Ovary (tissue), 9 donors: ENCODE results near the gene NPHP1. TPM values are rescaled to one million over a fixed set of nuclear protein-coding genes. Genes with fewer than 3 reads are reported as not detected.
"Not testable (repeated sequence)": the region's sequence is repeated elsewhere in the genome, so short reads cannot be mapped to it uniquely, and the experiment has no call there.

Experiments
- DNase-seq, 5 donors: peaks; one replicate each; pipeline ENCODE4 v3.0.0-alpha.2; 2019 to 2020
- H3K27ac ChIP-seq, 2 donors: fragments of 200-600 bp; one replicate each; pipeline versions ENCODE4 v1.5.1 to v1.8.0; 2019 to 2022
- H3K27me3 ChIP-seq: fragments of 200-600 bp; one replicate; pipeline ENCODE4 v1.8.0; 2022
- H3K36me3 ChIP-seq: fragments of 200-600 bp; sonication (generic); one replicate; pipeline ENCODE4 v1.5.1; 2019
- H3K4me1 ChIP-seq: one replicate; pipeline ENCODE4 v1.8.1; 2013; ENCODE audit warnings: mild to moderate bottlenecking, moderate library complexity; ENCODE audit not compliant: insufficient read depth
- H3K4me3 ChIP-seq: fragments of 200-600 bp; sonication (generic); one replicate; pipeline ENCODE4 v1.5.1; 2017
- H3K9me3 ChIP-seq, 2 donors: fragments of 200-600 bp in 1 of 2; sonication (generic) in 1 of 2; one replicate each; pipeline versions ENCODE4 v1.5.1 to v1.8.1; 2013 to 2019; ENCODE audit warnings: mild to moderate bottlenecking in 1 of 2, moderate library complexity in 1 of 2
- EP300 ChIP-seq: sonication (generic); formaldehyde crosslinking; IDR thresholded peaks from one replicate; pipeline ENCODE4 v1.6.1; 2017; ENCODE audit warnings: antibody characterized with exemption
- POLR2A ChIP-seq: fragments of 450-650 bp; IDR thresholded peaks from one replicate; pipeline ENCODE4 v1.6.1; 2017; ENCODE audit warnings: antibody characterized with exemption, mild to moderate bottlenecking, moderate library complexity
- WGBS, 3 donors: extraction: QIAGEN DNeasy Blood & Tissue Kit in 1 of 3; methylation state at CpG; one replicate each; pipeline versions ENCODE4 v1.1.5 to v1.1.7; 2013 to 2017; 5-methylcytosine and 5-hydroxymethylcytosine counted together
- intact Hi-C, 4 donors: fragments of 100-400 bp; cut with DNase I; formaldehyde crosslinking; loops; one replicate each; pipeline versions ENCODE4 v1.11.0 to v1.15.1; 2022 to 2023
- polyA plus RNA-seq, 2 donors: library from polyadenylated mRNA; stranded (reverse); fragments of 200-250 nt in 1 of 2; fragments of 350-450 nt in 1 of 2; fragmentation: Illumina TruSeq in 1 of 2; extraction: RNeasy Lipid Tissue Mini Kit (QIAGEN cat#74804) in 1 of 2; gene quantifications; one replicate each; pipeline ENCODE4 v1.2.3, GENCODE V29; 2013 to 2014
- total RNA-seq, 7 donors: library from RNA; depleted of rRNA in 2 of 7; stranded (reverse); fragments of >200 nt in 2 of 7; fragmentation: NEBNext Ultra II Directional in 3 of 7; extraction: Animal tissue kit (Norgen Biotek cat#: 25700) in 3 of 7; gene quantifications; one replicate each; pipeline versions ENCODE4 v1.1.0 to v1.2.4, GENCODE V29; 2016 to 2023
- TF ChIP-seq, protein P1 (sequence below), 3 donors: fragments of 450-650 bp in 2 of 3; fragments of 200-600 bp in 1 of 3; IDR thresholded peaks; one replicate each; pipeline versions ENCODE4 v1.5.1 to v1.8.0; 2016 to 2022; ENCODE audit warnings: antibody characterized with exemption in 3 of 3, mild to moderate bottlenecking in 1 of 3
- donor health status: DM: no; HTN: no; CAD: no; lungs with moderate emphysema.
- donor health status: DM: no; HTN: no; CAD: no.
- donor health status: Bipolar disorder and iron deficiency.
- donor health status: DM: yes; HTN: yes; CAD: no.
- donor health status: DM: no; HTN: no; CAD: no.
- donor health status: DM: yes; HTN: yes; CAD: no.

Gene NPHP1
- total and polyA plus RNA-seq, 9 donors = 4.2 to 21.6 (median 6.1) TPM

DNA sequence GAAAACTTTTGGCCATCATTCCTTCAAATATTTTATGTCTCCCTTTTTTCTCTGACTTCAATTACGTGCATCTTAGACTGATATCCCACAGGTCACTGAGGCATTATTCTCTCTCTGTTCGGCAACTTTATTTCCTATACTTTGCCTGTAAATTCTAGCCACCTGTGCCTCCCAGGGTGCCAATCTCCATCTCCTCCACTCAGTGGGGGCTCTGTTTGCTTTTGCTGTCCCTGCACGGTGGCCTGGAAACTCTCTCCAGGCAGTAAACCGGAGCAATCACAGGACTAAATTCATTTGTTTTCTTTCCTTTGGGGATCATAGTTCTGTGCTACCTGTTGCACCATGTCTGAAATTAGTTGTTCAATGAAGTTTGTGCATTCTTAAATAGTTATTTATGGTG is 17.1 kb upstream of the NPHP1 start:
- WGBS, 3 donors = 57 to 69% (median 63%) methylated on average over 4 of the region's 4 CpGs
- no peak for TF ChIP-seq POLR2A
- TF ChIP-seq, protein P1, sequence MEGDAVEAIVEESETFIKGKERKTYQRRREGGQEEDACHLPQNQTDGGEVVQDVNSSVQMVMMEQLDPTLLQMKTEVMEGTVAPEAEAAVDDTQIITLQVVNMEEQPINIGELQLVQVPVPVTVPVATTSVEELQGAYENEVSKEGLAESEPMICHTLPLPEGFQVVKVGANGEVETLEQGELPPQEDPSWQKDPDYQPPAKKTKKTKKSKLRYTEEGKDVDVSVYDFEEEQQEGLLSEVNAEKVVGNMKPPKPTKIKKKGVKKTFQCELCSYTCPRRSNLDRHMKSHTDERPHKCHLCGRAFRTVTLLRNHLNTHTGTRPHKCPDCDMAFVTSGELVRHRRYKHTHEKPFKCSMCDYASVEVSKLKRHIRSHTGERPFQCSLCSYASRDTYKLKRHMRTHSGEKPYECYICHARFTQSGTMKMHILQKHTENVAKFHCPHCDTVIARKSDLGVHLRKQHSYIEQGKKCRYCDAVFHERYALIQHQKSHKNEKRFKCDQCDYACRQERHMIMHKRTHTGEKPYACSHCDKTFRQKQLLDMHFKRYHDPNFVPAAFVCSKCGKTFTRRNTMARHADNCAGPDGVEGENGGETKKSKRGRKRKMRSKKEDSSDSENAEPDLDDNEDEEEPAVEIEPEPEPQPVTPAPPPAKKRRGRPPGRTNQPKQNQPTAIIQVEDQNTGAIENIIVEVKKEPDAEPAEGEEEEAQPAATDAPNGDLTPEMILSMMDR (IDR thresholded peaks at IDR 0.05) = no peak
- TF ChIP-seq EP300 = no peak
- Histone ChIP-seq H3K9me3 (no peaks in the 10 kb centered on the region), H3K27me3 (no peaks in the 10 kb centered on the region), H3K36me3 (no peaks in the 10 kb centered on the region), H3K4me3 (no peak overlapping the region), H3K4me1 (no peaks in the 10 kb centered on the region), H3K27ac (no peak overlapping the region)
- intact Hi-C loops = no loop called here
- DNase-seq = no peak

DNA sequence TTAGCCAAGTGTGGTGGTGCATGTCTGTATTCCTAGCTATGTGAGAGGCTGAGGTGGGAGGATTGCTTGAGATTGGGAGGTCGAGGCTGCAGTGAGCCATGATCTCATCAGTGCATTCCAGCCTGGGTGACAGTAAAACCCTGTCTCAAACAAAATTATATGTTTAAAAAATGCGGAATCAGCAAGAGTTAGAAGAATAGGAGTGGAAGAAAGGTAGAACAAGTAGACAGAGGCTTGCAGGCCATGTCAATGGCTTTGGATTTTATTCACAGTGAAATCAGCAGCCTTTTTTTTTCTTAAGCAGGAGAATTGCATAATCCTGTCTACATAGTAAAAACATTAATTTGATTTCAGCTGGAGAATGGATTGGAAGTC is 15.4 kb upstream of the NPHP1 start:
- no peak for DNase-seq
- H3K36me3 ChIP-seq = no peaks in the 10 kb centered on the region
- no peaks in the 10 kb centered on the region for H3K27me3 ChIP-seq
- H3K4me1 ChIP-seq = no peaks in the 10 kb centered on the region
- H3K27ac ChIP-seq = no peak overlapping the region
- H3K4me3 ChIP-seq = no peak overlapping the region
- intact Hi-C loops = no loop called here
- no peaks in the 10 kb centered on the region for H3K9me3 ChIP-seq
- 68 to 74% (median 70%) methylated on average over 2 of the region's 2 CpGs for WGBS, 3 donors
- TF ChIP-seq, protein P1 (IDR thresholded peaks at IDR 0.05) = no peak
- no peak for TF ChIP-seq EP300
- no peak for TF ChIP-seq POLR2A

DNA sequence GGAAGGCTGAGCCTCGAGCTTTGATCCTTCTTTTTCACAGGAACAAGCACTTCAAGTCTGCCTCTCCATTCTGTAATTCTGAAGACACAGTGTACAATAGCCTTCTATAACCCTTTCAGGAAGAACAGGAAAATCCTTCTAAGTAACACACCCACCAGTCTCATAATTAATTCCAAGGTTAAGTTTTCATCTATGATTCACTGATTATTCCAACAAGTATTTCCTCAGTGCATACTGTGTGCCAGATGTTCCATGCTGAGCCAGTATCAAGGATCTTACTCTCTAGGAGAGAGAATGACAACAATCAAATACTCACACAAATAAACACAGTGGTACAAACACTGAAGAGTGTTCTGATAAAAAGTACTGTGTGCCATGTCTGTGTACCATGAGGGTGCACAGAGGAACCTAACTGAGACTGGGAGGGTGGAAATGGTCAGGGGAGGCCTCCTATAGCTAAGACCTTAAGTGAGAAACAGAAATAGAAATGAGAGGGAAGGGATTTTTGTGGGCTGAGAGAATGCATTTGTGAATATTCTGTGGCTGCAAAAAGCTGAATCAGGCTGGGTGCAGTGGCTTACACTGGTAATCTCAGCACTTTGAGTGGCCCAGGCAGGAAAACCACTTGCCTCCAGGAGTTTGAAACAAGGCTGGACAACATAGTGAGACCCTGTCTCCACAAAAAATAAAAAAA is 14.8 kb upstream of the NPHP1 start:
- no peak for DNase-seq
- Histone ChIP-seq H3K4me1 (no peaks in the 10 kb centered on the region), H3K27ac (no peak overlapping the region), H3K27me3 (no peaks in the 10 kb centered on the region), H3K4me3 (no peak overlapping the region), H3K9me3 (no peaks in the 10 kb centered on the region), H3K36me3 (no peaks in the 10 kb centered on the region)
- intact Hi-C loops = no loop called here
- TF ChIP-seq EP300 (no peak), POLR2A (no peak)
- TF ChIP-seq, protein P1 (IDR thresholded peaks at IDR 0.05) = no peak
- 19 to 32% (median 25%) methylated on average over 1 of the region's 1 CpG for WGBS, 3 donors

DNA sequence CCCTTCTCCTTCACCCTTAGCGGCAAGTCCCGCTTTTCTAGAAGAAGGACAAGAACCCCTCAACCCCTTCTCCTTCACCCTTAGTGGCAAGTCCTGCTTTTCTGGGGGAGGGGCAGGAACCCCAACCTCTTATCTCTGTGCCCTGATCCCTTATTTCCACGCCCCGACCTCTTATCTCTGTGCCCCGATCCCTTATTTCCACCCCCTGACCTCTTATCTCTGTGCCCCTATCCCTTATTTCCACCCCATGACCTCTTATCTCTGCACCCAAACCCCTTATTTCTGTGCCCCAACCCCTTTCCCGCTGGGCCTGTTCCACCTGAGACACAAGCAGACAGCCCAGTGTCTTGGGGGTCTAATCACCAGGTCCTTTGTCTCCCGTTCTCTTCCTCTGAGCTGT is 14.1 kb upstream of the NPHP1 start:
- H3K4me1 ChIP-seq, H3K4me3 ChIP-seq, H3K27me3 ChIP-seq, H3K27ac ChIP-seq, H3K36me3 ChIP-seq, H3K9me3 ChIP-seq, intact Hi-C loops, DNase-seq: not testable (repeated sequence)
- 74 to 84% (median 79%) methylated on average over 7 of the region's 7 CpGs for WGBS, 3 donors

DNA sequence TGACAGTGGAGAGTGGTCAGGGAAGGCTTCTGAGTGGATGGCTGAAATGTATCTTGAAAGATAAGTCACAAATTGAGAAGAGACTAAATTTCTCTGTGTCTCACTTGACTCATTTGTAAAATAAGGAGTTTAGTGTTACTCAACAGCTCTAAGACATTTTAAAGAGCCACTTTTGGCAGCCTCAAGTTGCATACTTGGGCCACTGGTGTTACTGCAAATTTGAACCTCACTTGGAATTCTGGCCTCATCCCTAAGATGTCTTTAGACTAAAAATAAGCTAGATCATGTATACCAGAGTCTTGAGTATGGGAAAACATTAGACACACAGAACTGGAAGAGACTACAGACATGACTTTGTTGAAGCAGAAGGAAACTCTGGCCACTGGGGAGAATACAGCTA is 12.0 kb upstream of the NPHP1 start:
- no peak overlapping the region for H3K27ac ChIP-seq
- intact Hi-C loops = no loop called here
- TF ChIP-seq, protein P1 (IDR thresholded peaks at IDR 0.05) = no peak
- TF ChIP-seq POLR2A = no peak
- no peak for TF ChIP-seq EP300
- no peaks in the 10 kb centered on the region for H3K4me1 ChIP-seq
- H3K27me3 ChIP-seq = no peaks in the 10 kb centered on the region
- no peak overlapping the region for H3K4me3 ChIP-seq
- no peaks in the 10 kb centered on the region for H3K9me3 ChIP-seq
- no peaks in the 10 kb centered on the region for H3K36me3 ChIP-seq
- no peak for DNase-seq
